MM.1S (cell line): Measurements from ENCODE around the gene RIMBP3B.
"Not testable (repeated sequence)": the region's sequence is repeated elsewhere in the genome, so short reads cannot be mapped to it uniquely, and the experiment has no call there.

Source experiments
- EZH2 ChIP-seq: fragments of 300-600 bp; sonication (generic); optimal IDR thresholded peaks from 2 replicates; pipeline ENCODE3; 2017; ENCODE audit warnings: low read depth, mild to moderate bottlenecking, antibody characterized with exemption, low read length, mixed read lengths
- EZH2phosphoT487 ChIP-seq: fragments of 300-600 bp; sonication (generic); IDR thresholded peaks from 2 replicates; pipeline ENCODE4 v1.6.1; 2018; ENCODE audit warnings: antibody characterized with exemption, low read length
- TF ChIP-seq, protein P1 (sequence below): fragments of 300-600 bp; sonication (generic); IDR thresholded peaks from 2 replicates; pipeline ENCODE4 v1.5.1; 2016; ENCODE audit warnings: antibody characterized with exemption, low read length, mixed read lengths

DNA sequence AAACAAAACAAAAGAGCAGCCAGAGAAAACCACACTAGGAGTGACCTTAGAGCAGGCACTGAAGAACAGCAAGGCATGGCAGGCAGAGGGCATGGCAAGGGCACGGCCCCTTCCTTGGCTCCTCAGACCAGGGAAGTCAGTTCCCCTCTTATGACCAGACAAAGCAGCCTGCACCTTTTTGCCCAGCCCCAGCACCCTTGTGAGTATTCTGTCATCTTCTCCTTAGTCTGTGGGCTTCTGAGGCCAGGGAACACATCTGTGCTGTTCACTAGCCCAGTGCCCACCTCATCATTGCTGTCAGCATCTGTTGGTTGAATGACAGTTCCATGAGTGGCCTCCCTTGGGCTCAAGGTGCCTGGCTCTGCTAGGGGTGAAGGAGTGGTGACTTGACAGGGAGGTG lies 23.6 kb downstream of the RIMBP3B start:
- TF ChIP-seq EZH2, EZH2phosphoT487: not testable (repeated sequence)
- TF ChIP-seq, protein P1, sequence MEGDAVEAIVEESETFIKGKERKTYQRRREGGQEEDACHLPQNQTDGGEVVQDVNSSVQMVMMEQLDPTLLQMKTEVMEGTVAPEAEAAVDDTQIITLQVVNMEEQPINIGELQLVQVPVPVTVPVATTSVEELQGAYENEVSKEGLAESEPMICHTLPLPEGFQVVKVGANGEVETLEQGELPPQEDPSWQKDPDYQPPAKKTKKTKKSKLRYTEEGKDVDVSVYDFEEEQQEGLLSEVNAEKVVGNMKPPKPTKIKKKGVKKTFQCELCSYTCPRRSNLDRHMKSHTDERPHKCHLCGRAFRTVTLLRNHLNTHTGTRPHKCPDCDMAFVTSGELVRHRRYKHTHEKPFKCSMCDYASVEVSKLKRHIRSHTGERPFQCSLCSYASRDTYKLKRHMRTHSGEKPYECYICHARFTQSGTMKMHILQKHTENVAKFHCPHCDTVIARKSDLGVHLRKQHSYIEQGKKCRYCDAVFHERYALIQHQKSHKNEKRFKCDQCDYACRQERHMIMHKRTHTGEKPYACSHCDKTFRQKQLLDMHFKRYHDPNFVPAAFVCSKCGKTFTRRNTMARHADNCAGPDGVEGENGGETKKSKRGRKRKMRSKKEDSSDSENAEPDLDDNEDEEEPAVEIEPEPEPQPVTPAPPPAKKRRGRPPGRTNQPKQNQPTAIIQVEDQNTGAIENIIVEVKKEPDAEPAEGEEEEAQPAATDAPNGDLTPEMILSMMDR = not testable (repeated sequence)
